Panc1 (cell line): ENCODE results near the gene PLCL1.

Experiments used
- CTCF ChIP-seq: fragments of 450-650 bp; IDR thresholded peaks from 2 replicates; pipeline ENCODE4 v1.5.1; 2017; ENCODE audit warnings: mild to moderate bottlenecking
- POLR2AphosphoS5 ChIP-seq: IDR thresholded peaks from 2 replicates; pipeline ENCODE4 v1.6.1; 2012; ENCODE audit warnings: mild to moderate bottlenecking, low read depth, low read length, moderate library complexity
- TF ChIP-seq, protein P1 (sequence below), 2 experiments: IDR thresholded peaks; 2 replicates each; pipeline ENCODE4 v1.6.1; 2011 to 2012; ENCODE audit warnings: low read depth in 2 of 2, control low read depth in 1 of 2, low read length in 1 of 2, mild to moderate bottlenecking in 1 of 2, moderate library complexity in 1 of 2; ENCODE audit not compliant: insufficient read depth in 1 of 2

DNA sequence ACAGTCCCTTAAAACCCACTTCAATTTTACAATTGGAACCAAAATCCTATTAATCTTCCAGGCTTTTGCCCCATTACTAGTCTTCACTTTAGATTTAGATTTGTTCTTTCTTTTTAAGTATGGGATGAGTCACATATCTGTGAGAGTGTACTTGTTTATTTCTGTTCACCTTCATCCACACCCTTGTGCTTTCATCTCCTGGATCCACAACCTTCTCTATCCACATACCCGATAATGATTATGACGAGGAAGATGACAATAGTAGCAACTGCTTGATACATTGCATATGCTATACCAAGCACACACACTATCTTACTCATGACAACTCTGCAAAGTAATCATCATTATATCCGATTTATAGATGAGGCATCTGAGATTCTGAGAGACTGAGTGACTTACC, 297.3 kb downstream of the PLCL1 start:
- TF ChIP-seq CTCF (no peak), POLR2AphosphoS5 (no peak)
- TF ChIP-seq, protein P1, sequence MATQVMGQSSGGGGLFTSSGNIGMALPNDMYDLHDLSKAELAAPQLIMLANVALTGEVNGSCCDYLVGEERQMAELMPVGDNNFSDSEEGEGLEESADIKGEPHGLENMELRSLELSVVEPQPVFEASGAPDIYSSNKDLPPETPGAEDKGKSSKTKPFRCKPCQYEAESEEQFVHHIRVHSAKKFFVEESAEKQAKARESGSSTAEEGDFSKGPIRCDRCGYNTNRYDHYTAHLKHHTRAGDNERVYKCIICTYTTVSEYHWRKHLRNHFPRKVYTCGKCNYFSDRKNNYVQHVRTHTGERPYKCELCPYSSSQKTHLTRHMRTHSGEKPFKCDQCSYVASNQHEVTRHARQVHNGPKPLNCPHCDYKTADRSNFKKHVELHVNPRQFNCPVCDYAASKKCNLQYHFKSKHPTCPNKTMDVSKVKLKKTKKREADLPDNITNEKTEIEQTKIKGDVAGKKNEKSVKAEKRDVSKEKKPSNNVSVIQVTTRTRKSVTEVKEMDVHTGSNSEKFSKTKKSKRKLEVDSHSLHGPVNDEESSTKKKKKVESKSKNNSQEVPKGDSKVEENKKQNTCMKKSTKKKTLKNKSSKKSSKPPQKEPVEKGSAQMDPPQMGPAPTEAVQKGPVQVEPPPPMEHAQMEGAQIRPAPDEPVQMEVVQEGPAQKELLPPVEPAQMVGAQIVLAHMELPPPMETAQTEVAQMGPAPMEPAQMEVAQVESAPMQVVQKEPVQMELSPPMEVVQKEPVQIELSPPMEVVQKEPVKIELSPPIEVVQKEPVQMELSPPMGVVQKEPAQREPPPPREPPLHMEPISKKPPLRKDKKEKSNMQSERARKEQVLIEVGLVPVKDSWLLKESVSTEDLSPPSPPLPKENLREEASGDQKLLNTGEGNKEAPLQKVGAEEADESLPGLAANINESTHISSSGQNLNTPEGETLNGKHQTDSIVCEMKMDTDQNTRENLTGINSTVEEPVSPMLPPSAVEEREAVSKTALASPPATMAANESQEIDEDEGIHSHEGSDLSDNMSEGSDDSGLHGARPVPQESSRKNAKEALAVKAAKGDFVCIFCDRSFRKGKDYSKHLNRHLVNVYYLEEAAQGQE (IDR thresholded peaks at IDR 0.05; ENCODE audit: insufficient read depth in 1 of 2, low read depth in 2 of 2, low read length in 1 of 2): no peak
